Stimulated activated naive B cell treated with anti-CD40 and anti-IgM and Interleukin-4, amounts not matched to agents 10 μg/mL and 1 μg/mL and 100 μg/mL, for 72 hours (primary cell): ENCODE measurements around the gene ATE1.
"Not testable (repeated sequence)": the region's sequence is repeated elsewhere in the genome, so short reads cannot be mapped to it uniquely, and the experiment has no call there.

Experiments used
- ATAC-seq, 2 donors: fragments of 150-1000 bp; cut with Tn5 transposase; replicated peaks; 2 replicates each; pipeline ENCODE4 v1.10.0; 2021; ENCODE audit warnings: moderate library complexity in 1 of 2
- DNase-seq: peaks from one replicate; pipeline ENCODE4 v3.0.0; 2021
- H3K27ac Mint-ChIP-seq: one replicate; pipeline ENCODE4 v1.8.0; 2022; ENCODE audit warnings: mild to moderate bottlenecking, mixed read lengths
- H3K27me3 Mint-ChIP-seq, 2 donors: one replicate each; pipeline ENCODE4 v1.8.0; 2022; ENCODE audit warnings: mixed read lengths in 2 of 2
- H3K36me3 Mint-ChIP-seq, 2 donors: one replicate each; pipeline ENCODE4 v1.8.0; 2022; ENCODE audit warnings: mixed read lengths in 2 of 2, mild to moderate bottlenecking in 1 of 2
- H3K4me1 Mint-ChIP-seq, 2 donors: one replicate each; pipeline ENCODE4 v1.8.0; 2022; ENCODE audit warnings: mixed read lengths in 2 of 2, mild to moderate bottlenecking in 1 of 2
- H3K4me3 Mint-ChIP-seq, 2 donors: one replicate each; pipeline ENCODE4 v1.8.0; 2022; ENCODE audit warnings: mild to moderate bottlenecking in 2 of 2, mixed read lengths in 2 of 2, moderate library complexity in 1 of 2
- H3K9me3 Mint-ChIP-seq, 2 donors: one replicate each; pipeline ENCODE4 v1.8.0; 2022; ENCODE audit warnings: mixed read lengths in 2 of 2, mild to moderate bottlenecking in 1 of 2

The ATE1 gene

GRCh38 chr10:121927841-121928527 lies at the start of gene ATE1:
ATE1 (minus strand) TSS chr10:121928031; CDS start chr10:121927949, 82 bp downstream.
- H3K4me3 Mint-ChIP-seq, result peak within 1 kb of the TSS; percentile 89 to 97
- ATAC-seq (peak; percentile 95 to 96), DNase-seq (peak; percentile 80)
- peaks cover 3 to 5% of the 10 kb centered on the region in 2 donors for H3K36me3 Mint-ChIP-seq
- no peaks in the 10 kb centered on the region for H3K9me3 Mint-ChIP-seq
- peaks cover 7 to 29% of the 10 kb centered on the region in 2 donors for H3K4me1 Mint-ChIP-seq
- peak within 1 kb of the TSS; percentile 98 for H3K27ac Mint-ChIP-seq
- H3K27me3 Mint-ChIP-seq, result no peaks in the 10 kb centered on the region

- Mint-ChIP-seq H3K9me3 (peaks cover 0 to 5% of the 10 kb centered on the region in 2 donors), H3K36me3 (peaks cover 7 to 16% of the 10 kb centered on the region in 2 donors), H3K27me3 (peaks cover 0 to 8% of the 10 kb centered on the region in 2 donors), H3K4me1 (peaks cover 14 to 30% of the 10 kb centered on the region in 2 donors), H3K4me3 (no peak overlapping the region), H3K27ac (no peak overlapping the region)
- DNase-seq (no peak), ATAC-seq (no peak)
Observed at GRCh38 chr10:121976607-121977006, 48.8 kb upstream of the ATE1 start.

GRCh38 chr10:121975295-121976086 lies 47.7 kb upstream of the ATE1 start:
- no peak for DNase-seq
- Mint-ChIP-seq H3K27me3 (no peaks in the 10 kb centered on the region), H3K4me1 (peaks cover 14 to 36% of the 10 kb centered on the region in 2 donors), H3K4me3 (peak overlapping the region; percentile 77 to 83), H3K9me3 (peaks cover 0 to 2% of the 10 kb centered on the region in 2 donors), H3K27ac (peak overlapping the region; percentile 67), H3K36me3 (peaks cover 12 to 24% of the 10 kb centered on the region in 2 donors)
- ATAC-seq, result no peak

GRCh38 chr10:121974535-121975294 lies 46.9 kb upstream of the ATE1 start, which contains the start of gene NSMCE4A:
NSMCE4A (minus strand) TSS chr10:121975217; CDS start chr10:121975165, 52 bp downstream.
- Mint-ChIP-seq H3K36me3 (peaks cover 12 to 24% of the 10 kb centered on the region in 2 donors), H3K27ac (peak within 1 kb of the TSS; percentile 73), H3K4me1 (peaks cover 14 to 36% of the 10 kb centered on the region in 2 donors), H3K4me3 (peak within 1 kb of the TSS; percentile 83 to 87), H3K27me3 (no peaks in the 10 kb centered on the region), H3K9me3 (peaks cover 0 to 2% of the 10 kb centered on the region in 2 donors)
- peak; percentile 86 to 89 for ATAC-seq
- DNase-seq, result peak; percentile 76

GRCh38 chr10:121974019-121974534 lies 46.2 kb upstream of the ATE1 start:
- peak; percentile 40 to 48 for ATAC-seq
- Mint-ChIP-seq H3K9me3 (peaks cover 0 to 2% of the 10 kb centered on the region in 2 donors), H3K36me3 (peaks cover 12 to 24% of the 10 kb centered on the region in 2 donors), H3K27me3 (no peaks in the 10 kb centered on the region), H3K4me3 (peak overlapping the region; percentile 83 to 87), H3K4me1 (peaks cover 14 to 36% of the 10 kb centered on the region in 2 donors), H3K27ac (peak overlapping the region; percentile 62)
- no peak for DNase-seq

GRCh38 chr10:121969086-121969485 lies 41.3 kb upstream of the ATE1 start:
- H3K36me3 Mint-ChIP-seq, result peaks cover 18 to 38% of the 10 kb centered on the region in 2 donors
- H3K4me1 Mint-ChIP-seq, result peaks cover 12 to 28% of the 10 kb centered on the region in 2 donors
- DNase-seq, H3K9me3 Mint-ChIP-seq, ATAC-seq, H3K27ac Mint-ChIP-seq, H3K27me3 Mint-ChIP-seq, H3K4me3 Mint-ChIP-seq: not testable (repeated sequence)

GRCh38 chr10:121965996-121966395 lies 38.2 kb upstream of the ATE1 start:
- DNase-seq (no peak), ATAC-seq (no peak)
- Mint-ChIP-seq H3K4me1 (peaks cover 0 to under 1% of the 10 kb centered on the region in 2 donors), H3K27me3 (no peaks in the 10 kb centered on the region), H3K36me3 (peaks cover 17 to 31% of the 10 kb centered on the region in 2 donors), H3K27ac (no peak overlapping the region), H3K4me3 (no peak overlapping the region), H3K9me3 (no peaks in the 10 kb centered on the region)

GRCh38 chr10:121961456-121961855 lies 33.6 kb upstream of the ATE1 start:
- peaks cover 27 to 45% of the 10 kb centered on the region in 2 donors for H3K36me3 Mint-ChIP-seq

GRCh38 chr10:121959671-121960070 lies 31.8 kb upstream of the ATE1 start:
- peaks cover 31 to 49% of the 10 kb centered on the region in 2 donors for H3K36me3 Mint-ChIP-seq
- ATAC-seq (no peak), DNase-seq (no peak)
- no peak overlapping the region for H3K4me3 Mint-ChIP-seq
- no peaks in the 10 kb centered on the region for H3K27me3 Mint-ChIP-seq
- H3K27ac Mint-ChIP-seq, result no peak overlapping the region
- peaks cover 0 to 4% of the 10 kb centered on the region in 2 donors for H3K4me1 Mint-ChIP-seq
- H3K9me3 Mint-ChIP-seq, result no peaks in the 10 kb centered on the region

More at GRCh38 chr10:121961456-121961855, 33.6 kb upstream of the ATE1 start:
- ATAC-seq (no peak), DNase-seq (no peak)
- no peaks in the 10 kb centered on the region for H3K27me3 Mint-ChIP-seq
- no peak overlapping the region for H3K4me3 Mint-ChIP-seq
- no peak overlapping the region for H3K27ac Mint-ChIP-seq
- peaks cover 0 to under 1% of the 10 kb centered on the region in 2 donors for H3K4me1 Mint-ChIP-seq
- H3K9me3 Mint-ChIP-seq, result no peaks in the 10 kb centered on the region

- no peaks in the 10 kb centered on the region for H3K27me3 Mint-ChIP-seq
- peaks cover 0 to 4% of the 10 kb centered on the region in 2 donors for H3K4me1 Mint-ChIP-seq
- no peaks in the 10 kb centered on the region for H3K9me3 Mint-ChIP-seq
- H3K27ac Mint-ChIP-seq, result no peak overlapping the region
- ATAC-seq, result no peak
- no peak for DNase-seq
- peaks cover 30 to 40% of the 10 kb centered on the region in 2 donors for H3K36me3 Mint-ChIP-seq
- H3K4me3 Mint-ChIP-seq, result no peak overlapping the region
Observed at GRCh38 chr10:121956111-121957061, 28.6 kb upstream of the ATE1 start.

GRCh38 chr10:121952226-121952625 lies 24.4 kb upstream of the ATE1 start:
- H3K4me1 Mint-ChIP-seq, result peaks cover 0 to 4% of the 10 kb centered on the region in 2 donors
- H3K36me3 Mint-ChIP-seq, result peaks cover 33 to 41% of the 10 kb centered on the region in 2 donors
- no peaks in the 10 kb centered on the region for H3K9me3 Mint-ChIP-seq
- no peak for ATAC-seq
- no peaks in the 10 kb centered on the region for H3K27me3 Mint-ChIP-seq
- DNase-seq, result no peak
- no peak overlapping the region for H3K4me3 Mint-ChIP-seq
- peak overlapping the region; percentile 15 for H3K27ac Mint-ChIP-seq

- H3K9me3 Mint-ChIP-seq, result no peaks in the 10 kb centered on the region
- H3K4me1 Mint-ChIP-seq, result no peaks in the 10 kb centered on the region
- peaks cover 21% of the 10 kb centered on the region in 2 donors for H3K36me3 Mint-ChIP-seq
- DNase-seq (no peak), ATAC-seq (no peak)
- no peak overlapping the region for H3K27ac Mint-ChIP-seq
- no peaks in the 10 kb centered on the region for H3K27me3 Mint-ChIP-seq
- no peak overlapping the region for H3K4me3 Mint-ChIP-seq
Observed at GRCh38 chr10:121949451-121949850, 21.6 kb upstream of the ATE1 start.

- Mint-ChIP-seq H3K4me3 (no peak overlapping the region), H3K9me3 (no peaks in the 10 kb centered on the region), H3K27ac (no peak overlapping the region), H3K4me1 (no peaks in the 10 kb centered on the region), H3K27me3 (no peaks in the 10 kb centered on the region), H3K36me3 (peaks cover 21% of the 10 kb centered on the region in 2 donors)
- DNase-seq, result no peak
- no peak for ATAC-seq
Observed at GRCh38 chr10:121949049-121949448, 21.2 kb upstream of the ATE1 start.
